IMR-90 (cell line): Measurements from ENCODE around the gene DSC3. TPM values are rescaled to one million over a fixed set of nuclear protein-coding genes. Genes with fewer than 3 reads are reported as not detected.

ENCODE experiments used
- ATAC-seq: fragments of 200-7000 bp; cut with Tn5 transposase; 2 replicates; pipeline ENCODE4 v1.9.1; 2020; ENCODE audit warnings: low read depth, mild to moderate bottlenecking, moderate library complexity
- BruUV-seq: library from RNA; stranded (reverse); fragments of 400-500 nt; replicated peaks from 2 replicates; lab custom pipeline; 2021; lab: Mats Ljungman, UMichigan
- CTCF ChIA-PET: fragments of 300-600 bp; formaldehyde crosslinking; extraction: SDS; loops from one replicate; lab custom pipeline; 2021; ENCODE audit warnings: antibody characterized with exemption; lab: Yijun Ruan, JAX
- POLR2A ChIA-PET: fragments of 300-600 bp; sonication (Branson Sonifier 250); formaldehyde crosslinking; loops from one replicate; lab custom pipeline; 2022; ENCODE audit warnings: antibody characterized with exemption; ENCODE audit not compliant: unreplicated experiment; lab: Charles Lee
- DNase-seq: peaks from one replicate; pipeline ENCODE4 v3.0.0; 2013
- H2AFZ ChIP-seq: replicated peaks from 2 replicates; pipeline ENCODE3; 2013; ENCODE audit warnings: low read length, mild to moderate bottlenecking; ENCODE audit not compliant: poor library complexity
- H2AK5ac ChIP-seq: 2 replicates; pipeline ENCODE4 v1.6.1; 2013; ENCODE audit warnings: low read depth, low read length, inconsistent platforms
- H2AK9ac ChIP-seq: replicated peaks from 2 replicates; pipeline ENCODE3; 2013; ENCODE audit warnings: mild to moderate bottlenecking, low read depth, low read length, moderate library complexity; ENCODE audit not compliant: poor library complexity
- H2BK120ac ChIP-seq: 2 replicates; pipeline ENCODE4 v1.6.1; 2013; ENCODE audit warnings: low read depth, low read length, inconsistent platforms
- H2BK15ac ChIP-seq: 3 replicates; pipeline ENCODE4 v1.6.1; 2013; ENCODE audit warnings: low read depth, low read length, inconsistent platforms
- H2BK20ac ChIP-seq: 2 replicates; pipeline ENCODE4 v1.6.1; 2013; ENCODE audit warnings: low read depth, mild to moderate bottlenecking, inconsistent platforms, low read length, moderate library complexity
- H2BK5ac ChIP-seq: 2 replicates; pipeline ENCODE4 v1.6.1; 2013; ENCODE audit warnings: mild to moderate bottlenecking, low read depth, low read length, inconsistent platforms; ENCODE audit not compliant: poor library complexity, severe bottlenecking
- H3K14ac ChIP-seq: replicated peaks from 2 replicates; pipeline ENCODE4 v1.6.1; 2013; ENCODE audit warnings: low read depth, low read length, inconsistent platforms
- H3K18ac ChIP-seq: 2 replicates; pipeline ENCODE4 v1.6.1; 2013; ENCODE audit warnings: low read depth, low read length, control low read depth
- H3K23ac ChIP-seq: 2 replicates; pipeline ENCODE4 v1.6.1; 2013; ENCODE audit warnings: low read depth, low read length, inconsistent platforms
- H3K27ac ChIP-seq: 2 replicates; pipeline ENCODE4 v1.5.1; 2013; ENCODE audit warnings: mild to moderate bottlenecking, control low read depth, low read length; ENCODE audit not compliant: insufficient read depth
- H3K27me3 ChIP-seq: 2 replicates; pipeline ENCODE4 v1.6.1; 2013; ENCODE audit warnings: low read length; ENCODE audit not compliant: control insufficient read depth, insufficient read depth
- H3K36me3 ChIP-seq: 2 replicates; pipeline ENCODE4 v1.6.1; 2013; ENCODE audit warnings: low read length, mixed read lengths; ENCODE audit not compliant: control insufficient read depth, insufficient read depth
- H3K4ac ChIP-seq: 2 replicates; pipeline ENCODE4 v1.6.1; 2013; ENCODE audit warnings: low read depth, low read length, inconsistent platforms
- H3K4me1 ChIP-seq: 2 replicates; pipeline ENCODE4 v1.6.1; 2013; ENCODE audit warnings: low read length, mixed read lengths; ENCODE audit not compliant: control insufficient read depth, insufficient read depth
- H3K4me2 ChIP-seq: 2 replicates; pipeline ENCODE4 v1.6.1; 2013; ENCODE audit warnings: low read depth, mild to moderate bottlenecking, control low read depth, low read length, moderate library complexity
- H3K4me3 ChIP-seq: 2 replicates; pipeline ENCODE4 v1.5.1; 2013; ENCODE audit warnings: low read depth, mild to moderate bottlenecking, control low read depth, low read length, moderate library complexity; ENCODE audit not compliant: insufficient read depth
- H3K56ac ChIP-seq: 2 replicates; pipeline ENCODE4 v1.6.1; 2013; ENCODE audit warnings: low read length, inconsistent platforms; ENCODE audit not compliant: insufficient read depth; ENCODE audit errors: extremely low read depth
- H3K79me1 ChIP-seq, 2 experiments: 2 replicates each; pipeline ENCODE4 v1.6.1; 2013; ENCODE audit warnings: low read length in 2 of 2, inconsistent platforms in 1 of 2, low read depth in 1 of 2
- H3K9ac ChIP-seq: 2 replicates; pipeline ENCODE4 v1.6.1; 2013; ENCODE audit warnings: low read depth, low read length, control low read depth
- H3K9me1 ChIP-seq: 2 replicates; pipeline ENCODE4 v1.6.1; 2013; ENCODE audit warnings: low read length, inconsistent platforms; ENCODE audit not compliant: insufficient read depth
- H3K9me3 ChIP-seq: 2 replicates; pipeline ENCODE4 v1.6.1; 2013; ENCODE audit warnings: low read length; ENCODE audit not compliant: control insufficient read depth, insufficient read depth
- H4K20me1 ChIP-seq: 2 replicates; pipeline ENCODE4 v1.6.1; 2013; ENCODE audit warnings: low read length, inconsistent platforms; ENCODE audit not compliant: insufficient read depth
- H4K5ac ChIP-seq: 2 replicates; pipeline ENCODE4 v1.6.1; 2013; ENCODE audit warnings: mild to moderate bottlenecking, low read depth, low read length, control low read depth
- H4K8ac ChIP-seq, 2 experiments: 2 replicates each; pipeline ENCODE4 v1.6.1; 2013; ENCODE audit warnings: low read depth in 2 of 2, low read length in 2 of 2, control low read depth in 1 of 2, inconsistent platforms in 1 of 2
- H4K91ac ChIP-seq: 2 replicates; pipeline ENCODE4 v1.6.1; 2013; ENCODE audit warnings: low read depth, low read length, inconsistent platforms; ENCODE audit not compliant: insufficient read depth
- BHLHE40 ChIP-seq: fragments of 150-350 bp; IDR thresholded peaks from 2 replicates; pipeline ENCODE4 v1.6.1; 2016; ENCODE audit warnings: mild to moderate bottlenecking, low read depth, low read length
- CEBPB ChIP-seq: IDR thresholded peaks from 2 replicates; pipeline ENCODE4 v1.6.1; 2012; ENCODE audit warnings: low read depth, low read length, improper control_type of control experiment
- CHD1 ChIP-seq: IDR thresholded peaks from 2 replicates; pipeline ENCODE4 v1.6.1; 2012; ENCODE audit warnings: low read depth, low read length, improper control_type of control experiment
- CTCF ChIP-seq: conservative IDR thresholded peaks from 2 replicates; pipeline ENCODE4 v1.5.1; 2012; ENCODE audit warnings: mild to moderate bottlenecking, low read depth, low read length, improper control_type of control experiment
- ELK1 ChIP-seq: fragments of 150-350 bp; IDR thresholded peaks from 2 replicates; pipeline ENCODE4 v1.6.1; 2016; ENCODE audit warnings: low read depth, mild to moderate bottlenecking, low read length, moderate library complexity, borderline replicate concordance
- FOS ChIP-seq: fragments of 150-350 bp; IDR thresholded peaks from 2 replicates; pipeline ENCODE4 v1.6.1; 2016; ENCODE audit warnings: low read depth, low read length
- MAFK ChIP-seq: IDR thresholded peaks from 2 replicates; pipeline ENCODE4 v1.6.1; 2012; ENCODE audit warnings: low read depth, low read length, improper control_type of control experiment
- MAZ ChIP-seq: IDR thresholded peaks from 2 replicates; pipeline ENCODE4 v1.6.1; 2012; ENCODE audit warnings: low read depth, mild to moderate bottlenecking, low read length, improper control_type of control experiment, moderate library complexity, borderline replicate concordance
- MXI1 ChIP-seq: IDR thresholded peaks from 2 replicates; pipeline ENCODE4 v1.6.1; 2012; ENCODE audit warnings: low read depth, mild to moderate bottlenecking, low read length, moderate library complexity, borderline replicate concordance
- NFE2L2 ChIP-seq: fragments of 150-350 bp; IDR thresholded peaks from 2 replicates; pipeline ENCODE4 v1.6.1; 2016; ENCODE audit warnings: low read depth, mild to moderate bottlenecking, low read length
- POLR2A ChIP-seq: IDR thresholded peaks from 2 replicates; pipeline ENCODE4 v1.6.1; 2012; ENCODE audit warnings: mild to moderate bottlenecking, low read depth, low read length
- RAD21 ChIP-seq: IDR thresholded peaks from 2 replicates; pipeline ENCODE4 v1.6.1; 2012; ENCODE audit warnings: low read length, improper control_type of control experiment
- RCOR1 ChIP-seq: IDR thresholded peaks from 2 replicates; pipeline ENCODE4 v1.6.1; 2012; ENCODE audit warnings: mild to moderate bottlenecking, low read length, improper control_type of control experiment; ENCODE audit not compliant: insufficient replicate concordance
- RFX5 ChIP-seq: IDR thresholded peaks from 2 replicates; pipeline ENCODE4 v1.8.0; 2012; ENCODE audit warnings: low read depth, mild to moderate bottlenecking, low read length, moderate library complexity
- SMC3 ChIP-seq: fragments of 150-350 bp; IDR thresholded peaks from 2 replicates; pipeline ENCODE4 v1.6.1; 2016; ENCODE audit warnings: low read depth, mild to moderate bottlenecking, antibody characterized with exemption, low read length, moderate library complexity
- USF2 ChIP-seq: fragments of 150-350 bp; IDR thresholded peaks from 2 replicates; pipeline ENCODE4 v1.6.1; 2017; ENCODE audit warnings: mild to moderate bottlenecking, antibody characterized with exemption, low read length, low read depth
- WGBS, 2 experiments: methylation state at CpG; one replicate each; pipeline versions ENCODE4 v1.1.5 to v1.1.7; 2013; ENCODE audit warnings: missing lambda C conversion rate in 2 of 2; ENCODE audit not compliant: insufficient read length in 1 of 2; ENCODE audit errors: extremely low coverage in 2 of 2; 5-methylcytosine and 5-hydroxymethylcytosine counted together
- dilution Hi-C: fragments of 300-500 bp; cut with HindIII; formaldehyde crosslinking; loops from one replicate; pipeline ENCODE4 v1.14.3; 2018; ENCODE audit warnings: low sequenced_read_pairs; ENCODE audit not compliant: unreplicated experiment
- in situ Hi-C: fragments of 300-500 bp; cut with MboI; formaldehyde crosslinking; loops from 3 replicates; pipeline ENCODE4 v1.14.3; 2019; ENCODE audit warnings: low sequenced_read_pairs, inconsistent platforms, mixed read lengths
- intact Hi-C: fragments of 100-400 bp; cut with micrococcal nuclease; formaldehyde crosslinking; loops from 2 replicates; pipeline ENCODE4 v1.10.0; 2022
- polyA plus RNA-seq, 3 experiments: library from polyadenylated mRNA; depleted of rRNA; stranded (reverse); fragments of >200 nt; gene quantifications; 2 replicates each; pipeline ENCODE4 v1.2.3, GENCODE V29; 2012; ENCODE audit warnings: low replicate concordance in 1 of 3
- total RNA-seq: library from RNA; depleted of rRNA; stranded (reverse); fragments of >200 nt; gene quantifications from 2 replicates; pipeline ENCODE4 v1.2.3, GENCODE V29; 2012

The DSC3 gene
- total and polyA plus RNA-seq, 2 of the 4 experiments (the other 2 are of a cell fraction): under 0.01 to 0.09 TPM

DNA sequence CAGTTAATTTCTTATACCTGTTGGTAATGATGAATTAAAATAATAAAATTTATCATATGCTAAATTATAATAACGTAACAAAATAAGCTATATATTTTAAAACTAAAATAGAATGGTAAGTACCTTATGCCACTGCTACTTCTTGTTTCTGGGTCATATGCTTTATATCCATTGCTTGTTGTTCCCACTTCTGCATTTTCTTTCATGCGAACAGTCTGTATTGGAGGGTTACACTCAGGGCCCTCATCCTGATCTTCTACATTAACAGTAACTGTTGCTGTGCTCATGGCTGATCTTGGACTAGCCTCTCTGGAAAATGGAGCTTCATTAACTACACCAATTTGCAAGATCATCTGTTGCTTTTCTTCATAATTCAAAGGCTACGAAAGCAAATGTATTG, 37.4 kb upstream of the DSC3 start:
- no peak overlapping the region for H2BK120ac ChIP-seq
- ATAC-seq: no peak
- H2BK20ac ChIP-seq: no peak overlapping the region
- H3K27me3 ChIP-seq: no peaks in the 10 kb centered on the region
- no peak overlapping the region for H3K9ac ChIP-seq
- H3K27ac ChIP-seq: no peak overlapping the region
- no peaks in the 10 kb centered on the region for H3K9me1 ChIP-seq
- no peak for DNase-seq
- H3K9me3 ChIP-seq: no peaks in the 10 kb centered on the region; the same call in 1 of the 2 replicates
- in situ Hi-C loops: no loop called here
- no peak overlapping the region for H4K8ac ChIP-seq
- no peak overlapping the region for H2BK5ac ChIP-seq
- no peak overlapping the region for H3K4me2 ChIP-seq
- no peaks in the 10 kb centered on the region for H3K79me1 ChIP-seq
- H4K91ac ChIP-seq: no peak overlapping the region
- no TSS peak for BruUV-seq
- TF ChIP-seq RAD21 (no peak), SMC3 (no peak), CTCF (no peak), MXI1 (no peak), NFE2L2 (no peak), ELK1 (no peak), USF2 (no peak), CEBPB (no peak), MAZ (no peak), RFX5 (no peak), POLR2A (no peak), MAFK (no peak), RCOR1 (no peak), BHLHE40 (no peak), CHD1 (no peak), FOS (no peak)
- H3K4ac ChIP-seq: no peak overlapping the region
- no peak overlapping the region for H3K14ac ChIP-seq
- H4K20me1 ChIP-seq: no peaks in the 10 kb centered on the region
- H2AFZ ChIP-seq: no peak overlapping the region
- WGBS, 2 experiments: 100% methylated on average over 1 of the region's 3 CpGs; no CpG with 5 or more reads in 1 of the 2 experiments
- H3K36me3 ChIP-seq: no peaks in the 10 kb centered on the region
- H3K4me1 ChIP-seq: no peaks in the 10 kb centered on the region
- ChIA-PET CTCF (no interaction called here), POLR2A (no interaction called here)
- no peak overlapping the region for H3K56ac ChIP-seq
- H3K23ac ChIP-seq: no peak overlapping the region
- dilution Hi-C loops: no loop called here
- no peak overlapping the region for H4K5ac ChIP-seq
- no peak overlapping the region for H2AK9ac ChIP-seq
- no peak overlapping the region for H3K18ac ChIP-seq
- H3K4me3 ChIP-seq: no peak overlapping the region
- intact Hi-C loops: no loop called here
- H2AK5ac ChIP-seq: no peak overlapping the region
- H2BK15ac ChIP-seq: no peak overlapping the region
